Fibroblast of lung (primary cell): ENCODE results near the gene ATP6V1G2.

Source experiments
- EZH2 ChIP-seq: IDR thresholded peaks from 2 replicates; pipeline ENCODE4 v1.5.1; 2012; ENCODE audit warnings: low read length, control low read depth, mild to moderate bottlenecking; ENCODE audit errors: missing control alignments
- TF ChIP-seq, protein P1 (sequence below), 2 donors: IDR thresholded peaks in 1 of 2; conservative IDR thresholded peaks in 1 of 2; 1 replicate in 1 of 2; 2 replicates in 1 of 2; pipeline ENCODE4 v1.5.1; 2011 to 2012; ENCODE audit warnings: low read length in 2 of 2, control low read depth in 1 of 2, inconsistent platforms in 1 of 2, low read depth in 1 of 2, mild to moderate bottlenecking in 1 of 2

DNA sequence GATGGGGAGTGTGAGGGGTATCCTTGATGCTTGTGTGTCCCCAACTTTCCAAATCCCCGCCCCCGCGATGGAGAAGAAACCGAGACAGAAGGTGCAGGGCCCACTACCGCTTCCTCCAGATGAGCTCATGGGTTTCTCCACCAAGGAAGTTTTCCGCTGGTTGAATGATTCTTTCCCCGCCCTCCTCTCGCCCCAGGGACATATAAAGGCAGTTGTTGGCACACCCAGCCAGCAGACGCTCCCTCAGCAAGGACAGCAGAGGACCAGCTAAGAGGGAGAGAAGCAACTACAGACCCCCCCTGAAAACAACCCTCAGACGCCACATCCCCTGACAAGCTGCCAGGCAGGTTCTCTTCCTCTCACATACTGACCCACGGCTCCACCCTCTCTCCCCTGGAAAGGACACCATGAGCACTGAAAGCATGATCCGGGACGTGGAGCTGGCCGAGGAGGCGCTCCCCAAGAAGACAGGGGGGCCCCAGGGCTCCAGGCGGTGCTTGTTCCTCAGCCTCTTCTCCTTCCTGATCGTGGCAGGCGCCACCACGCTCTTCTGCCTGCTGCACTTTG, 29.0 kb upstream of the ATP6V1G2 start, which contains the start of gene TNF:
- TF ChIP-seq, protein P1, sequence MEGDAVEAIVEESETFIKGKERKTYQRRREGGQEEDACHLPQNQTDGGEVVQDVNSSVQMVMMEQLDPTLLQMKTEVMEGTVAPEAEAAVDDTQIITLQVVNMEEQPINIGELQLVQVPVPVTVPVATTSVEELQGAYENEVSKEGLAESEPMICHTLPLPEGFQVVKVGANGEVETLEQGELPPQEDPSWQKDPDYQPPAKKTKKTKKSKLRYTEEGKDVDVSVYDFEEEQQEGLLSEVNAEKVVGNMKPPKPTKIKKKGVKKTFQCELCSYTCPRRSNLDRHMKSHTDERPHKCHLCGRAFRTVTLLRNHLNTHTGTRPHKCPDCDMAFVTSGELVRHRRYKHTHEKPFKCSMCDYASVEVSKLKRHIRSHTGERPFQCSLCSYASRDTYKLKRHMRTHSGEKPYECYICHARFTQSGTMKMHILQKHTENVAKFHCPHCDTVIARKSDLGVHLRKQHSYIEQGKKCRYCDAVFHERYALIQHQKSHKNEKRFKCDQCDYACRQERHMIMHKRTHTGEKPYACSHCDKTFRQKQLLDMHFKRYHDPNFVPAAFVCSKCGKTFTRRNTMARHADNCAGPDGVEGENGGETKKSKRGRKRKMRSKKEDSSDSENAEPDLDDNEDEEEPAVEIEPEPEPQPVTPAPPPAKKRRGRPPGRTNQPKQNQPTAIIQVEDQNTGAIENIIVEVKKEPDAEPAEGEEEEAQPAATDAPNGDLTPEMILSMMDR (conservative IDR thresholded peaks at IDR 0.05 in 1 of 2, IDR thresholded peaks at IDR 0.05 in 1 of 2; ENCODE audit: low read depth in 1 of 2, low read length in 2 of 2), result no peak
- no peak for TF ChIP-seq EZH2
